ENCODE results near the gene SCYL3.
"Not testable (repeated sequence)": the region's sequence is repeated elsewhere in the genome, so short reads cannot be mapped to it uniquely, and the experiment has no call there.

SCYL3 gene

DNA sequence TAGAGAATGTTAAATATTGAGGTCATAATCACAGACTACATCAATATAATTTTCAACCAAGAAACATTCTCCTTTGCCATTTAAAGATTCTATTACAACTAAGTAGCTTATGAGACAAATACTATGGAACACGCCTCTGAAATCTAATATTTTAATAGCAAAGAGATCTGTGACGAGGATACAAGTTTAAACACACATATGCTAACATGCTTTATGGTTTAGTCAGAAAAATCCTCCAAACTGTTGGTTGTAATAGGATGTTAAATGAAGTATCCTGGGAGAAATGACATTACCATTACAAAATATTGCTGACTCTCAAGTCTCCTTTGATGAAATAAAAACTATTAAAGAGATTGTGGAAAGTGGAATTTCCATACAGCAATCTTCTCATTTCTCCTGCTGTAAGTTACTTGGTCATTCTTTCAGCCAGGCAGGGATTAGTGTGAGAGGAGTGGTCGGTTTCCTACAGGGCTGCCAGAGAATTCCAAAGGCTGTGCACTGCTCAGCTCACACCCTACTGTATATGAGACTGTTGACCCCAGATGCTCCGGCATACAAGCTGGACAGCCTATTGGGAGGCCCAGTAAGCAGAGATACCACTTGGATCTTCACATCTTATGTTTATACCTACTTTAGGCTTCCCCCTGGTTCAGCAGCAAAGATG is 26.6 kb downstream of the SCYL3 start:
- DNase-seq, result no peak
- Mint-ChIP-seq H3K36me3 (ENCODE audit: low read depth) (peaks cover 96% of the 10 kb centered on the region), H3K27ac (peak overlapping the region; percentile 4), H3K27me3 (no peaks in the 10 kb centered on the region), H3K9me3 (no peaks in the 10 kb centered on the region), H3K4me3 (no peak overlapping the region), H3K4me1 (ENCODE audit: low read depth) (peaks cover 4% of the 10 kb centered on the region)

DNA sequence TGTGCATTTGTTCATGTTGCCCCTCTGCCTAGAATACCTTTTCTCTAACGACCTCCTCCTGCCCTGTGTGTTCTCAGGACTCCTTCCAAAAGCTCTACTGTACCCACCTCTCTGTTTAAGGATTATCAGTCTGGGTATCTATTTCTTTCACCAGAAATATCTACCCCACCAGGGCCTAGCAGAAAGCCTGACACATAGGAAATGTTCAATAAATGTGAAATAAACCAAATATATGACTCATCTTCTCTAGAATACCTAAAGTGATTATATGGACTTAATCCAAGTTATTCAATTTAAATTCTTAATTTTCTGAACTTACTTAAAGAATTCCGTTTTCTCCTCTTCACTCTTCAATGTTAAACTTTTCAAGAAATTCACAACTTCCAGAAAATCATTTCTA is 27.1 kb downstream of the SCYL3 start:
- peaks cover 4% of the 10 kb centered on the region for H3K4me1 Mint-ChIP-seq (ENCODE audit: low read depth)
- no peaks in the 10 kb centered on the region for H3K9me3 Mint-ChIP-seq
- no peaks in the 10 kb centered on the region for H3K27me3 Mint-ChIP-seq
- no peak overlapping the region for H3K4me3 Mint-ChIP-seq
- no peak for DNase-seq
- peak overlapping the region; percentile 65 for H3K27ac Mint-ChIP-seq
- H3K36me3 Mint-ChIP-seq (ENCODE audit: low read depth), result peaks cover 95% of the 10 kb centered on the region

DNA sequence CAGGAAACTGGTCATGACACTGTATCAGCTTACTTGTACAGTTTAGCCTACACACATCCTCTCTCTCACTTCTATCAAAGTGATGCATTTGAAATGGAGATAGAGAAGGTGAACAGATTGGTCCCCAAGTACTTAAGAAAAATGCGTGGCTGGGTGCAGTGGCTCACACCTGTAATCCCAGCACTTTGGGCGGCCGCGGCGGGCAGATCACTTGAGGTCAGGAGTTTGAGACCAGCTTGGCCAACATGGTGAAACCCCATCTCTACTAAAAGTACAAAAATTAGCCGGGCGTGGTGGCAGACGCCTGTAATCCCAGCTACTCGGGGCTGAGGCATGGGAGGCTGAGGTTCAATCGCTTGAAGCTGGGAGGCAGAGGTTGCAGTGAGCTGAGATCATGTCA is 29.2 kb downstream of the SCYL3 start:
- not testable (repeated sequence) for H3K4me1 Mint-ChIP-seq (ENCODE audit: low read depth); H3K4me3 Mint-ChIP-seq; H3K27me3 Mint-ChIP-seq; DNase-seq; H3K9me3 Mint-ChIP-seq; H3K27ac Mint-ChIP-seq
- H3K36me3 Mint-ChIP-seq (ENCODE audit: low read depth), result peaks cover 96% of the 10 kb centered on the region

DNA sequence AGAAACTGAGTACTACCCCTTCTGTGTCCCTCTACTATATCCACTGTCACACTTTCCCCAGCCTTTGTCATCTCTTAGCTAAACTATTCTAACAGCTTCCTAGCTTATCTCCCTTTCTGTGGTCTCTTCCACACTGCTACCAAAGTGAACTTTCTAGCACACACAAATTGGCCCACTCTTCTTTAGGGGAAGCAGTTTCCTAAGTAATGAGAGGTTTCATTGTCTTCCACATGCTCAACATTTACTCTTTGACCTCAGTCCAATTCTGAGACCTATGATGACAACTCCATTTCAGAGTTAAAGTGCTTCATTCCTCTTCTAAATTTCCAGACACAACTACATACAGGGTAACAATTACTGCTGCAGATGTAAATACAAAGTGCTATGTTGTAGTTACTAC is 32.9 kb downstream of the SCYL3 start:
- Mint-ChIP-seq H3K36me3 (ENCODE audit: low read depth) (peaks cover 87% of the 10 kb centered on the region), H3K27ac (no peak overlapping the region), H3K27me3 (no peaks in the 10 kb centered on the region), H3K9me3 (no peaks in the 10 kb centered on the region), H3K4me1 (ENCODE audit: low read depth) (no peaks in the 10 kb centered on the region), H3K4me3 (no peak overlapping the region)
- no peak for DNase-seq

DNA sequence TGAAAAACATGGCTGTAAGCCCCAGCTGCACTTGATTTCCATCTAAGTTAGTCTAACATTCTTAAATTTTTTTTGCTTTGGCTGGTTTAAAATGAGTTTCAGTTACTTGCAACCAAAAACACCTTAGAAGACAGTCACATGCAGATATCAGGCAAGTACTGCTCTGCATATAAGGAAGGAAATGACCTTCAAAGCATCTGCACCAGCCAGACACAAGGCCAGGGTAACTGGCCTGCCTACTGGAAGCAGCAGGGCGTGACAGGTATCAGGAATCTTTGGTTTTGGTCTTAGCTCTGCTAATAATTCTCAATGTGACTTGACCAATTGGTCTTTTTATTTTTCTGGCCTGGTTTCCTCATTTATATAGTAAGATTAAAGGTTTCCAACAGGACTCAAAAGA is 33.5 kb downstream of the SCYL3 start:
- no peaks in the 10 kb centered on the region for H3K9me3 Mint-ChIP-seq
- peaks cover 87% of the 10 kb centered on the region for H3K36me3 Mint-ChIP-seq (ENCODE audit: low read depth)
- no peak overlapping the region for H3K4me3 Mint-ChIP-seq
- DNase-seq, result no peak
- no peaks in the 10 kb centered on the region for H3K27me3 Mint-ChIP-seq
- H3K4me1 Mint-ChIP-seq (ENCODE audit: low read depth), result no peaks in the 10 kb centered on the region
- no peak overlapping the region for H3K27ac Mint-ChIP-seq

DNA sequence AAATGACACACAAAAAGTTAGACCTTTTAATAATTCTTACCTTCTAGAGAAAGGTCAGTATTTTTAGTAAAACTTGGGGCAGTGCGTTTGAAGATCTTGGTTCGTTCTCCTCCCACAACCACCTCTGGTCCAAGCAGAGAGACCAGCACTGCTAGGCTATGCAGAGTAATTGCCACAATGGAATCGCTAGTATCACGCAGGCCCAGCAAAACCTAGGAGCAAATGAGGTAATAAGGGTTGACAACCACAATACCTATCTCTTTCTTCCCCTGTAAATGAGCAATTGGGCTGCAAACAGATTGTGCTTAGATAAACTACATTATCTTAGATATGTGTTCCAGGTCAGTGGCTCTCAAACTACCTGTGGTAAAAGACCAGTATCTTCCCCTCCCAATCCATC is 34.7 kb downstream of the SCYL3 start:
- no peaks in the 10 kb centered on the region for H3K4me1 Mint-ChIP-seq (ENCODE audit: low read depth)
- no peak overlapping the region for H3K27ac Mint-ChIP-seq
- no peak overlapping the region for H3K4me3 Mint-ChIP-seq
- H3K9me3 Mint-ChIP-seq, result no peaks in the 10 kb centered on the region
- H3K36me3 Mint-ChIP-seq (ENCODE audit: low read depth), result peaks cover 88% of the 10 kb centered on the region
- no peaks in the 10 kb centered on the region for H3K27me3 Mint-ChIP-seq
- no peak for DNase-seq

DNA sequence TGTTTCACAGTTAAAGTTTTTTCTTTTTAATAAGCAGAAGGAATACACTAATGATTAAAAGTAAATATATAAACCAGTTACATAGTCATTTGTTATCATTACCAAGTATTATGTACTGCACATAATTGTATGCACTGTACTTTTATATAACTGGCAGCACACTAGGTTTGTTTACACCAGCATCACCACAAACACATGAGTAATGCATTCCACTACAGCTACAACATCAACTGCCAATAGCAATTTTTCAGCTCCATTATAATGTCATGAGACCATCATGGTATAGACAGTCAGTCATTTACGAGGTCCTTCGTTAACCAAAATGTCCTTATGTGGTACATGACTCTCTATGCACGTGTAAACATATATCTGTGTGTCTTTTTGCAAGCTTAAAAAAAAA is 35.2 kb downstream of the SCYL3 start:
- H3K4me1 Mint-ChIP-seq (ENCODE audit: low read depth), result no peaks in the 10 kb centered on the region
- H3K9me3 Mint-ChIP-seq, result no peaks in the 10 kb centered on the region
- no peaks in the 10 kb centered on the region for H3K27me3 Mint-ChIP-seq
- H3K36me3 Mint-ChIP-seq (ENCODE audit: low read depth), result peaks cover 88% of the 10 kb centered on the region
- no peak for DNase-seq
- H3K27ac Mint-ChIP-seq, result no peak overlapping the region
- no peak overlapping the region for H3K4me3 Mint-ChIP-seq

DNA sequence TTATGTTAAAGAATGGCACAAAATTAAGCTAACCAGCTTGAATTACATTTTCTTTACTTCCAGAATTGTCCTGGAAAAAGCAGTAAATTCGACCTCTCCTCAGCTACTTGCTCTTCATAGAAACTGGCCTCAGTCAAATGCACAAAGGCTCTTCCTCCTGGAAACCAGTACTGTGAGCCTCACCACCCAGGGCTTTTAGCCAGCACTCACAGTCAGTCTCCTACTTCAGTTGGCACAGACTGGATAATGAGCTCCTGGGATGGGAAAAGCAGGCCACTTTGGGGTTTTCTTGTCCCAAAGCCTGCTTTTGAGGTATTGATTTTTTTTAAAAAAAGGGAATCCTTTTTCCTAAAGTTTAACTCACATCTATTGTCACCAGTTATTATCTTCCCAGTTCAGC is 40.4 kb downstream of the SCYL3 start:
- no peaks in the 10 kb centered on the region for H3K27me3 Mint-ChIP-seq
- peaks cover 89% of the 10 kb centered on the region for H3K36me3 Mint-ChIP-seq (ENCODE audit: low read depth)
- DNase-seq, result no peak
- H3K9me3 Mint-ChIP-seq, result no peaks in the 10 kb centered on the region
- no peak overlapping the region for H3K27ac Mint-ChIP-seq
- no peaks in the 10 kb centered on the region for H3K4me1 Mint-ChIP-seq (ENCODE audit: low read depth)
- no peak overlapping the region for H3K4me3 Mint-ChIP-seq

DNA sequence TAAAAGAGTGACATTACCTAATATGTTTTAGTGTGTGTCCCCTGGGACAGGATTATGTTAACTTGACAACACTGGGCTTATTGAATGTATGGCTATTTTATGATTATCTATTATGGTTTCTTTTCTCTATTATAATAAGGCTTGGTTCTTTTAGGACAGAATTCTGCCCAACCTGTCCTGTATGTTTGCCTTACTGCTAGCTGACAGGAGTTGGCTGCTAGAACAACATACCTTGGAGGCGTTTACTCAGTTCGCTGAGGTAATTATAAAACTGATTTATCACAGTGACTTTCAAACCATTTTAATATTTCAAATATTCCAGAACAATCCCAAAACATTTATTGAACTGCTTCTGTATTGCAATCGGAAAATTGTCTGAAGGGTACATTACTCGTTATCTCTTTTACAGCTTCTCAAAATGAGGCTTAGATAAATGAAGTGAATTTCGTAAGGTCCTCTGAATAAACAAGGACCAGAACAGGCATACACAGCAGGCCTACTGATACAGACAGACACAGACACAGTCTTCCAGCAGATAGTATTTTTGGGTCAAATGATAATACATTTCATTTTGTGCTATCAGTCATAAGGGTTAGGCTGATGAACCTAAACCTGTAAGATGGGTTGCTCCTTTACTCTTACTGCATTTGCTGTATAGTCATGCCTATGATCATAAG is 44.2 kb downstream of the SCYL3 start:
- Mint-ChIP-seq H3K36me3 (ENCODE audit: low read depth) (peaks cover 96% of the 10 kb centered on the region), H3K4me3 (no peak overlapping the region), H3K27me3 (no peaks in the 10 kb centered on the region), H3K9me3 (peaks cover 4% of the 10 kb centered on the region), H3K27ac (no peak overlapping the region), H3K4me1 (ENCODE audit: low read depth) (peaks cover 9% of the 10 kb centered on the region)
- no peak for DNase-seq

DNA sequence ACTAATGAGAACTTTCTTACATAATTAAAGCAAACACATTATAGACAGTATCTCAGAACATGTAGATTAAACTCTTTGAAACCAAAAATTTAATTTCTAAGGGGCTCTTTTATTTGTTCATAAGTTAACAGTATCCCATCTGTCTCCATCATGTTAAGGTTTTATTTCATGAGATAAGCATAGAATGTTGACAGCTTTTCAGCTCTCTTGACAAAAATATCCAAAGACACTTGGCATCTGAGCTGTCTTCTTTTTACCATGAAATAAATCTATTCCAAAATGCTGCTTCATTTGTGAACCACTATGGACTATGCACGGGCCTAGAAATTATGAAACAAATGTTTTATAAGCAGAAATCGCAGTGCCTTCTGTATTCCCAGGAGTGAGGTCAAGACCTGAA is 45.2 kb downstream of the SCYL3 start:
- H3K9me3 Mint-ChIP-seq, result peaks cover 4% of the 10 kb centered on the region
- H3K36me3 Mint-ChIP-seq (ENCODE audit: low read depth), result peaks cover 96% of the 10 kb centered on the region
- H3K4me1 Mint-ChIP-seq (ENCODE audit: low read depth), result peaks cover 9% of the 10 kb centered on the region
- H3K27ac Mint-ChIP-seq, result no peak overlapping the region
- no peak for DNase-seq
- H3K4me3 Mint-ChIP-seq, result no peak overlapping the region
- no peaks in the 10 kb centered on the region for H3K27me3 Mint-ChIP-seq

DNA sequence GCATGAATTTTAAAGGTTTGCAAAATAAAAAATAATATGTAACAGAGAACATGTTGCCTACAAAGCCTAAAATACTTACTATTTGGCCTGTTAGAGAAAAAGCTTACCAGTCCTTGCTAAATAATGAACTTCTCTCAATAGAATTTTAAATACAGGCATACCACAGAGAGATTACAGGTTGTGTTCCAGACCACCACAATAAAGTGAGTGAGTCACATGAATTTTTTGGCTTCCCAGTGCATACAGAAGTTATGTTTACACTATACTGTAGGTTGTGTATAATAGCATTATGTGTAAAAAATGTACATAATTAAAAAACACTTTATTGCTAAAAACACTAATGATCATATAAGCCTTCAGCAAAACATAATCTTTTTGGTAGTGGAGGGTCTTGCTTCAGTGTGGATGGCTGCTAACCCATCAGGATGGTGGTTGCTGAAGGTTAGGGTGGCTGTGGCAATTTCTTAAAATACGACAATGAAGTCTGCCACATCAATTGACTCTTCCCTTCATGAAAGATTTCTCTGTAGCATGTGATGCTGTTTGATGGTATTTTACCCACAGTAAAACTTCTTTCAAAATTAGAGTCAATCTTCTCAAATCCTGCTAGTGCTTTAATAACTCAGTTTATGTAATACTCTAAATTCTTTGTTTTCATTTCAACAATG is 48.6 kb downstream of the SCYL3 start:
- H3K27ac Mint-ChIP-seq, result no peak overlapping the region
- H3K4me3 Mint-ChIP-seq, result no peak overlapping the region
- H3K36me3 Mint-ChIP-seq (ENCODE audit: low read depth), result peaks cover 96% of the 10 kb centered on the region
- DNase-seq, result no peak
- H3K27me3 Mint-ChIP-seq, result no peaks in the 10 kb centered on the region
- H3K4me1 Mint-ChIP-seq (ENCODE audit: low read depth), result peaks cover 9% of the 10 kb centered on the region
- peaks cover 16% of the 10 kb centered on the region for H3K9me3 Mint-ChIP-seq

DNA sequence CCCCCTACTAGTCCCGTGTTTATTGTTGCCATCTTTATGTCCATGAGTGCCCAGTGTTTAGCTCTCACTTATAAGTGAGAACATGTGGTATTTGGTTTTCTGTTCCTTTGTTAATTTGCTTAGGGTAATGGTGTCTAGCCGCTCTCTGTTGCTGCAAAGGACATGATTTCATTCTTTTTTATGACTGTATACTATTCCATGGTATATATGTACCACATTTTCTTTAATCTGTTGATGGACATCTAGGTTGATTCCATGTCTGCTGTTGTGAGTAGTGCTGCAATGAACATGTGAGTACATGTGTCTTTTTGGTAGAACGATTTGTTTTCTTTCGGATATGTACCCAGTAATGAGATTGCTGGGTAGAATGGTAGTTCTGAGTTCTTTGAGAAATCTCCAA is 54.8 kb downstream of the SCYL3 start:
- Mint-ChIP-seq H3K4me1 (ENCODE audit: low read depth) (no peaks in the 10 kb centered on the region), H3K4me3 (no peak overlapping the region), H3K27ac (no peak overlapping the region), H3K36me3 (ENCODE audit: low read depth) (peaks cover 87% of the 10 kb centered on the region), H3K27me3 (no peaks in the 10 kb centered on the region), H3K9me3 (peaks cover 26% of the 10 kb centered on the region)
- DNase-seq, result no peak

DNA sequence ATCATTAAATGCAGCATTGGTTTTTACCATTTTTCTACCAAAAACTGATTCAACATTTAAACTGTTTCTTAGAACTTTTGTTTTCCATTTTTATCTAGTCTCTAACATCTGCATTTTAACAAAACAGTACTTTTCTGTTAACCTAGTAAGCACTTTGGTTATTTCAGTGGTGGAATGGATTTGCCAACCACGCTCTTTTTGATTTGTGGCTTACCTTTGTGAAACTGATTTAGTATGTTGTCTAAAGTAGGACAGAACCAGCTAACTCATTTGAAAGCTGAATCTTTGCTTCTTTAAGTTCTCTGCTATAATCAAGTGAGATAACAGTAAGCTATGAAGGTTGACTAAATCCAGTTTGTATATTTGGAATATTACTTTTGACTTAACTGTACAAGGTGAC is 57.5 kb downstream of the SCYL3 start:
- Mint-ChIP-seq H3K4me1 (ENCODE audit: low read depth) (no peaks in the 10 kb centered on the region), H3K4me3 (no peak overlapping the region), H3K36me3 (ENCODE audit: low read depth) (peaks cover 82% of the 10 kb centered on the region), H3K27me3 (no peaks in the 10 kb centered on the region), H3K9me3 (peaks cover 23% of the 10 kb centered on the region), H3K27ac (no peak overlapping the region)
- DNase-seq, result no peak

DNA sequence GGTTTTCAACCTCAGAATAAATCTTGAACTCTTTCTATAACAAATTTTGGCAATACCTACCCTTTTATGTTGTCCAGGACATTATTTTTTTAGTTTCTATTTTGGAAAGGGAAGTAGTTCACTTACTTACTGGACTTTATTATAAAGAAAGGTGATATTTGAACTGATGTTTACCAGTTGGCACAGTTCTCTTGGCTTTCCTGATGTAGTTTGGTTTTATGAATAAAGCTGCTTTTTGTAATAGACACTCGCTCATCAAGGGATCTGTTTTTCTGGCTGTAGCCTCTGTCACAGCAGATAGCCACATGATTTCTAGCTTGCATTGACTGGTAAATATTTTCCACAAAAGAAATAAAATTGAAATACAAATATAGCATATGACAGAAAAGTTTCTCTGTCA is 58.0 kb downstream of the SCYL3 start:
- Mint-ChIP-seq H3K4me3 (no peak overlapping the region), H3K9me3 (peaks cover 17% of the 10 kb centered on the region), H3K36me3 (ENCODE audit: low read depth) (peaks cover 82% of the 10 kb centered on the region), H3K27ac (no peak overlapping the region), H3K4me1 (ENCODE audit: low read depth) (no peaks in the 10 kb centered on the region), H3K27me3 (no peaks in the 10 kb centered on the region)
- DNase-seq, result no peak

DNA sequence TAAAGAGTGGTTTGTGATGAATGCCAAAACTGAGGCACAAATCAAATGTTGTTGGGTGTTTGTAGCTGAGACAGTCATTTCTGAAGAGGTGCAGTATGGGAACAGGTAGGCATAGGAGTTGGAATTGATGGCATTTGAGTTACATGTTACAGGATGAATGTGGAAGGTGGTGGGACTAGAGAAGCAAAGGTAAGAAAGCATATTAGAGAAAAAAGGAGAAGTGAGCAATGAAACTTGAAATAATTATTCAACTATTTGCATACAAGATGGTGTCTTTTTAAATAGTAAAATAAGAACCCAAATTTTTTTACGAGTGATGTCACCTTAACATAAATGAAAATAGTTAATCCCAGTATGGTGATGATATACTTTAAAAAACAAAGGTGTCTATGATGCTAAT is 58.8 kb downstream of the SCYL3 start:
- H3K4me3 Mint-ChIP-seq, result no peak overlapping the region
- no peak for DNase-seq
- peaks cover 12% of the 10 kb centered on the region for H3K9me3 Mint-ChIP-seq
- H3K36me3 Mint-ChIP-seq (ENCODE audit: low read depth), result peaks cover 81% of the 10 kb centered on the region
- no peaks in the 10 kb centered on the region for H3K27me3 Mint-ChIP-seq
- no peak overlapping the region for H3K27ac Mint-ChIP-seq
- H3K4me1 Mint-ChIP-seq (ENCODE audit: low read depth), result no peaks in the 10 kb centered on the region
